ENCODE results near the gene SYNPO2. TPM values are rescaled to one million over a fixed set of nuclear protein-coding genes. Genes with fewer than 3 reads are reported as not detected.
"Not testable (repeated sequence)": the region's sequence is repeated elsewhere in the genome, so short reads cannot be mapped to it uniquely, and the experiment has no call there.

Gene SYNPO2
- total RNA-seq, 1 donor from 2014 or later: 2.9 TPM

GRCh38 chr4:119005928-119006460 is 117.3 kb downstream of the SYNPO2 start:
- no peaks in the 10 kb centered on the region for H3K4me1 Mint-ChIP-seq (ENCODE audit: low read depth, unreplicated experiment)
- no peaks in the 10 kb centered on the region for H3K27me3 Mint-ChIP-seq (ENCODE audit: unreplicated experiment)
- H3K9me3 Mint-ChIP-seq (ENCODE audit: unreplicated experiment): no peaks in the 10 kb centered on the region
- TF ChIP-seq CTCF (IDR thresholded peaks at IDR 0.05; ENCODE audit: partially characterized antibody, unreplicated experiment): no peak
- H3K4me3 Mint-ChIP-seq (ENCODE audit: unreplicated experiment): no peak overlapping the region
- H3K27ac Mint-ChIP-seq (ENCODE audit: unreplicated experiment): no peak overlapping the region
- H3K36me3 Mint-ChIP-seq (ENCODE audit: unreplicated experiment): no peaks in the 10 kb centered on the region
- no peak for DNase-seq

GRCh38 chr4:119008761-119009160 is 120.1 kb downstream of the SYNPO2 start:
- Mint-ChIP-seq H3K4me1 (ENCODE audit: low read depth, unreplicated experiment) (no peaks in the 10 kb centered on the region), H3K9me3 (ENCODE audit: unreplicated experiment) (no peaks in the 10 kb centered on the region), H3K4me3 (ENCODE audit: unreplicated experiment) (no peak overlapping the region), H3K27me3 (ENCODE audit: unreplicated experiment) (no peaks in the 10 kb centered on the region), H3K27ac (ENCODE audit: unreplicated experiment) (no peak overlapping the region), H3K36me3 (ENCODE audit: unreplicated experiment) (no peaks in the 10 kb centered on the region)
- no peak for DNase-seq
- TF ChIP-seq CTCF (IDR thresholded peaks at IDR 0.05; ENCODE audit: partially characterized antibody, unreplicated experiment): no peak

GRCh38 chr4:119010221-119010620 is 121.6 kb downstream of the SYNPO2 start:
- not testable (repeated sequence) for H3K27me3 Mint-ChIP-seq (ENCODE audit: unreplicated experiment); H3K9me3 Mint-ChIP-seq (ENCODE audit: unreplicated experiment); H3K27ac Mint-ChIP-seq (ENCODE audit: unreplicated experiment); H3K4me1 Mint-ChIP-seq (ENCODE audit: low read depth, unreplicated experiment); DNase-seq; H3K36me3 Mint-ChIP-seq (ENCODE audit: unreplicated experiment); H3K4me3 Mint-ChIP-seq (ENCODE audit: unreplicated experiment)

GRCh38 chr4:119010909-119011606 is 122.4 kb downstream of the SYNPO2 start:
- no peak for DNase-seq
- Mint-ChIP-seq H3K27me3 (ENCODE audit: unreplicated experiment) (no peaks in the 10 kb centered on the region), H3K36me3 (ENCODE audit: unreplicated experiment) (no peaks in the 10 kb centered on the region), H3K4me3 (ENCODE audit: unreplicated experiment) (no peak overlapping the region), H3K4me1 (ENCODE audit: low read depth, unreplicated experiment) (no peaks in the 10 kb centered on the region), H3K27ac (ENCODE audit: unreplicated experiment) (no peak overlapping the region), H3K9me3 (ENCODE audit: unreplicated experiment) (no peaks in the 10 kb centered on the region)
- TF ChIP-seq CTCF (IDR thresholded peaks at IDR 0.05; ENCODE audit: partially characterized antibody, unreplicated experiment): no peak

GRCh38 chr4:119011607-119011988 is 122.9 kb downstream of the SYNPO2 start:
- Mint-ChIP-seq H3K4me3 (ENCODE audit: unreplicated experiment) (no peak overlapping the region), H3K9me3 (ENCODE audit: unreplicated experiment) (no peaks in the 10 kb centered on the region), H3K36me3 (ENCODE audit: unreplicated experiment) (no peaks in the 10 kb centered on the region), H3K27me3 (ENCODE audit: unreplicated experiment) (no peaks in the 10 kb centered on the region), H3K4me1 (ENCODE audit: low read depth, unreplicated experiment) (no peaks in the 10 kb centered on the region), H3K27ac (ENCODE audit: unreplicated experiment) (no peak overlapping the region)
- TF ChIP-seq CTCF (IDR thresholded peaks at IDR 0.05; ENCODE audit: partially characterized antibody, unreplicated experiment): no peak
- no peak for DNase-seq

All from glutamatergic neuron (in vitro differentiated cells).